D721Med (cell line): ENCODE results near the gene DCP2.

Experiments
- DNase-seq: peaks from one replicate; pipeline ENCODE4 v3.0.0; 2011; ENCODE audit warnings: low spot score; ENCODE audit not compliant: insufficient read length
- FAIRE-seq: peaks from 2 replicates; lab custom pipeline; 2011; peaks lifted over from hg19 to GRCh38; lab: Jason Lieb, UNC
- CTCF ChIP-seq: IDR thresholded peaks from 2 replicates; pipeline ENCODE4 v1.5.1; 2012; ENCODE audit warnings: mild to moderate bottlenecking, control low read depth; ENCODE audit not compliant: insufficient read depth; ENCODE audit errors: missing control alignments

The DCP2 gene

GRCh38 chr5:113044776-113045465 lies 68.3 kb downstream of the DCP2 start:
- TF ChIP-seq CTCF: no peak
- FAIRE-seq: no peak
- DNase-seq: no peak

GRCh38 chr5:113047234-113047633 lies 70.6 kb downstream of the DCP2 start:
- DNase-seq (no peak), FAIRE-seq (no peak)
- TF ChIP-seq CTCF: no peak

- TF ChIP-seq CTCF: no peak
- DNase-seq (no peak), FAIRE-seq (no peak)
Observed at GRCh38 chr5:113047733-113048652, 71.4 kb downstream of the DCP2 start.

- FAIRE-seq: no peak
Observed at GRCh38 chr5:113048931-113049330, 72.3 kb downstream of the DCP2 start.

GRCh38 chr5:113050721-113051382 lies 74.3 kb downstream of the DCP2 start:
- TF ChIP-seq CTCF: no peak
- DNase-seq (no peak), FAIRE-seq (no peak)

More at GRCh38 chr5:113048931-113049330, 72.3 kb downstream of the DCP2 start:
- no peak for DNase-seq
- TF ChIP-seq CTCF: no peak

- no peak for TF ChIP-seq CTCF
- FAIRE-seq (no peak), DNase-seq (no peak)
Observed at GRCh38 chr5:113052041-113052795, 75.6 kb downstream of the DCP2 start.
